Measurements from ENCODE around the gene AMER2.
"Not testable (repeated sequence)": the region's sequence is repeated elsewhere in the genome, so short reads cannot be mapped to it uniquely, and the experiment has no call there.

The AMER2 gene

DNA sequence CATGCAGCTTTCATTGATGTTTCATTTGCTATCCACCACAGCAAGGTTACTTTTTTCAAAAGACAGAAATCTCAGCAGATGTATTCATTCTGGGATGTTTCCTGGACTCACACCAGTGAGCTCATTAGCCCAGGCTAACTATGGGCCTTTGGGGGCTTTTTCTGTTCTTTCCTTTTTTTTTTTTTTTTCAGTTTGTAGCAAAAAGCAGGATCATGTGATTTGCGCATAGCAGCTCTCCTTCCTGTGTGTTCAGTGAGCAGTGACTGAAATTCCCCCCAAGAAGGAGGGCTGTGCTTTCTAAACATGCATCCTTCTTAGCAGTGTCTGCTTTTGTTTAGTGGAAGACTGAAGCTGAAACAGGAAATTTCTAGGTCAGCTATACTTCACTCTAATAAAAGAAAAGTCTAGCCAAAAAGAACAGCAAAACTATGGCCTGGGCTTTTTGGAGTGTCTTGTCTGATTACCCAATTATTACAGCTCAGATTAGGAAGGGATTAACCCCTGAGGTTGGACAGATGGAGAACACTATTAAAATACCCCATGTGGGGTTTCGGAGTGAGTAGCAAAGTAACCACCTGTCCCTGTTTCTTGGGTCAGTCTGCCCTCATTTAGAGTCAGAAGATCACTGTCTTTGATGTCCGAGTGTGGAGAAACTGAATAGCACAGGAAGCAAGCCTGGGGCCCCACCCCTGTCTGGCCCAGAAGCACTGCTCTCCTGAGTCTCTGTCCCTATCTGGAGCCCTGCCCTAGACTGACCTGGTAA is 8.9 kb upstream of the AMER2 start:
- peak in 1 of 2 donors; percentile 42 for ATAC-seq

DNA sequence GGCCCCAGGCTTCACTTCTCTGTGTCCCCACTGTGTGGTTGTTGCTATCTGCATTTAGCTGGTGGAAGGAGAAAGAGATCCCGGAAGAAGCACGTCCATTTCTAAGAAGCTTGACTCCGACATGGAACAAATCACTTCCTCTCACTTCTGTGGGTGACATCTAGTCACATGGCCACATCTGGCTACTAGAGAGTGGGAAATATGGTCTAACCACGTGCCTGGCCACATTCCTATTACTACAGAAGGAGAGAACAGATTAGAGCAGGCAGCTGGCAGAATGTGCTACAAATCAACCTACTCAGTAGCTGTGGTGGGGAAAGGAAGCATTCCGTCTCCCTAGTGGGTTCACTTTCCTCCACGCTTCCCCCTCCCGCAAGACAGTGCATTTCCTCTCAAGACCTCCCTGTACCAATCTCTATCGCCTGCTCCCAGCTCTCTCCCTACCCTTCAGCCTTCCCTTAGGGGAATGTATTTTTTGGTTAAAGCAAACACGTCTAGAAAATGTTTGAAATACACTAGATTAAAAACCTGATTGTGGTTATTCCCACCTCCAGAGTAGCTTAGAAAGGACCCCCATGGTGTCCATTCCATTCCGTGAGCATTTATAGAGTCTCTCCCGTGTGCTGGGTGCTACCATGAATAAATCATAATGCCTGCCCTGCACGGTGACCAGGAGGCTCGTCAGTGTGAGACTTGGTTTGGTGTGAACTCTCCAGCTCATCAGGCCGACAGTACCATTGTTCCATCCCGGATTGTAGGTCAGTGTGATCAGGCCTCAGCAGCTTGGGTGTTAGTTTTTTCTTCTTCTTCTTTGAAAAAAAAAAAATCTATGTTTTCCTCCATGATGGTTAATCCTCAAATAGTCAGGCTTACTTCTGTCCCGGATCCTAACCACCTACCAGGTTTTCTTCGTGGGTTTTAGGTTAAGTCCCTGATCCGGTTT is 8.0 kb upstream of the AMER2 start:
- no peak for ATAC-seq

DNA sequence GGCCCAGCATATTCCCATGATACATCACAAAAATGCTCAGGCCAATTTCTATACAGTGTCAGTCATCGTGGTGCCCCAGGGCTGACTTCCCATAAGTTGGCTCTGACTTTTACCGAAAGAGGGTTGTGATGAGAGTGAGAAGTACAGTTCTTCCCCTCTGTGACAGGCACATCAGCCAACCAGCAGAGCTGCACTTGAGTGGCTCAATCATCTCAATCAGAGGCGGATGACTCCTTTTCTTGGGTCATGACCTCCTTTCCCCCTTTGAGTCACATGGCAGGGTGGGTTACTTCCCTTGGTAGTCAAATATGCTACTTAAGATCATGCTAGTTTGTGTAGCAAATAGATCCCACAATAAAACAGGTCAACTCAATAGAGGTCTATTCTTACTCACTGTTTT is 6.9 kb upstream of the AMER2 start:
- ATAC-seq: no peak

- ATAC-seq: no peak
These were observed 6.0 kb upstream of the AMER2 start for GRCh38 chr13:25178070-25178469.

DNA sequence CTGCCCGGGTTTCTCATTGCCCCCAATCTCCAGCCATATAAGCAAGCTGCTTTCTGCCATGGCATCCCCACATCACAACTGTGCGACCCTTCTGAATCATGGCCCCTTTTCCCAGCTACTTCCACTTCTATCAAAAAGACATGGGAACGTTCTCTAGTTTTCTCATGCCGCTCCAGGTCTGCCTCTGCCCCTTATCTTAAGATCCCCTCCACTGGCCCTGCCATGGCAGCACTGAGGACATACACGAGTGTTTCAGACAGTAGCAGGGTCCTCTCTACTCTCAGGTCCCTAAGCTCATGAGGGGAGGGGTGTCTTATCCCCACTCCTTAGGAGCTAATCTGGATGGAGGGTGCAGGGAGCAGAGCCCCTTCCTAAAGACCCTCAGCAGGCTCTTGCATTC is 5.5 kb upstream of the AMER2 start:
- ATAC-seq: no peak

DNA sequence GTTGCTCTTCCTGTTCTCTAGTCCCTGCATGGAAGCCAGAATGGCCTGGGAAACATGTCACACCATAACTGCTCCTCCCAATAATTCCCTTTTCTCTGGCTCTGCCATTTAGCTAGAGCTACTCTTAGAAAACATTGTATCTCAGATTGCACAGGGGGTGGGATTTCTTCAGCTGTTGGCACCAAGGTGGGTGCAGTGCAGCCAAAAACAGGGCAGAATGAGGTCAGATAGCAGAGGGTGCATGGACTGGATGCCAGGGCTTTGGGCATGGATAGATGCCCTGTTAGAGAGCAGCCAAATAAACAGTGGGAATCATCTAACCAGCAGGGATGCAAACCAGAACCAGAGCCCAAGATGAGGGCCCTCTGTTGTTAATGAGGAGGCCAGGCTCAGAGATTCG is 4.9 kb upstream of the AMER2 start:
- no peak for ATAC-seq

DNA sequence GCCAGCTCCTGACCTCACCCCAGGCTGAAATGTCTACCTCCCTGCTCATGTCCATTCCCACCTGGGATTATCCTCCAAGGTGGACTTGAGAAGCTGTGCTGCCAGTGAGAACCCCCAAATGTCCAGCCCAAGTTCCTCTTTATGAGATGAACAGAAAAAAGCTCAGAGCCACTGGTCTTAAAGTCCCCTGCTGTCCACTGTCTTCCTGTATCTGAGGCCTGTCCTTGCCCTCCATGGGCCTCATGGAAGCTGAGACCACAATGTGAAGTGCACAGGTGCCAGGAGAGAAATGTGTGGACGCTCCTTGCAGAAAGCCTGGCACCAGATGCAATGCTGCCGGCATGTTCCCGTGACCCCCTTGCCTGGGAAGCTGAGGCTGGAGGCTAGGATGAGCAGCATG is 3.3 kb upstream of the AMER2 start:
- ATAC-seq: no peak

DNA sequence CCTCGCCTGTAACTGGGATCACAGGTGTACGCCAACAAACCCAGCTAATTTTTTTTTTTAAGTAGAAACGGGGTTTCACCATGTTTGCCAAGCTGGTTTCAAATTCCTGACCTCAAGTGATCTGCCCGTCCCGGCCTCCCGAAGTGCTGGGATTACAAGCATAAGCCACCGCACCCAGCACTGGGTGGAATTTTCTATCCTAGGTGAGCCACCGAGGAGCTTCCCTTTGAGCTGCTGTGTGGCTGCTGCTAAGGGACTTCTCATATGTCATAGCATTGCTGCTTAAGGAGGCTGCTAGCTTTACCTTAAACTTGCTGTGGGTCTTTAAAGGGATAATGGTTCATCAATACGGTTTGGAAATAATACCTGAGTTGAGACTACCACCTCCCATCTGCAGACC is 2.9 kb upstream of the AMER2 start:
- ATAC-seq: no peak

DNA sequence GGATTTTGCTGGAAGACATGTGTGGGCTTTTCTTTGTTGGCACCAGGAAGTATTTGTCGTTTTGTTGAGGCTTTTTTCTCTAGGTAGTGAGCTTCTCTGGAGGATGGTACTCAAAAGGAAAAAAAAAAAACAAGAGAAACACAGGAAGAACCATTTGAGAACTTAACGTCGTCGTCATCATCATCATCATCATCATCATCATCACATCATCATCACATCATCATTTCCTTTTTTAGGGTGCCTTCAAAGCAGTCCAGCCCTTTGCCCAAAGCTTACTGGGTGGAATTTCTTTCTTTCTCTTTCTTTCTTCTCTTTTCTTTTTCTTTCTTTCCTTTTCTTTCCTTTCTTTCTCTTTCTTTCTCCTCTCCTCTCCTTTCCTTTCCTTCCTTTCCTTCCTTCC is 2.2 kb upstream of the AMER2 start:
- ATAC-seq: no peak

- ATAC-seq: no peak
These were observed 179 bp upstream of the AMER2 start for GRCh38 chr13:25172303-25172630.

DNA sequence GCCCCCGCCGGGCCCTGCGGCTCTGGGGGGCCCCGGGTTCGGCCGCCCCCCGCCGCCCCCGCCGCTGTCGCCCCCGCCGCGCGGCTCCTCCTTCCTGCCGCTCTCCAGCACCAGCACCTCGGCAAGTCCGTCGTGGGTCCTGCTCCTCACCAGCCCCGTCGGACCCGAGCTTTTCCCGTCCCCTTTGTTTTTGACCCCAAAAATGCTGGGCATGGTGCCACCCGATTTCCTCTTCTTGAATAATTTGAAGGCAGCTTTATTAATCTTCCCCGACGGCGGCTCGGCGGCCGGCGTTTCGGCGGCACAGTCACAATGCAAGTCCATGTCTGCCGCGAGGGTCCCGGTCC is 945 bp downstream of the AMER2 start:
- no peak for ATAC-seq

DNA sequence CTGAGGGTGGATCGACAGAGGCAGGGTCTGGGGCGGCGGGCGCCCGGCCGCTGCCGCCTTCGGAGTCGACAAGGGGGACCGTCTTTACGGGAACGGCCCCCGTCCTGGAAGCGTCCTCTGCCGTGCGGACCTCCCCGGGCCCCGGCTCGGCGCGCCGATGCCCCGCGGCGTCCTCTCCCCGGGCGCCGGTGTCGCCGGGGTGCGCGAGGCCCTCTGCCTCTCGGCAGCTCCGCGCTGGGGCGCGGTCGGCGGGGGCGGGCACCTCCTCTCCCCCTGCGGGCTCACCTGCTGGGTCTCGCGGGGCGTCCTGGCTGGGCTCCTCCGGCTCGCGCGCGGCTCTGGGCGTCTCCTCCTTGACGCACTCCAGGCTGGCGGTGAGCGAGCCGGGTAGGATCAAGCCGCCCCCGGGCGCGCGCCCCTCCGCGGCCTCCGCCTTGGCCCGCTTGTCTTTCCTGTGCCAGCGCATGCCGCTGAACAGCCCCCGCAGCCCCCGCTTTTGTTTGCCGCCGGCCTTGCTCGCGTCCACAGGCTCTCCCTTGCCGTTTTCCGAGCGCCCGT is 1.5 kb downstream of the AMER2 start:
- ATAC-seq: no peak

GRCh38 chr13:25169951-25170553 is 2.0 kb downstream of the AMER2 start:
- no peak for ATAC-seq

GRCh38 chr13:25169356-25169755 is 2.7 kb downstream of the AMER2 start:
- ATAC-seq: no peak

GRCh38 chr13:25168790-25169189 is 3.3 kb downstream of the AMER2 start:
- ATAC-seq: no peak

DNA sequence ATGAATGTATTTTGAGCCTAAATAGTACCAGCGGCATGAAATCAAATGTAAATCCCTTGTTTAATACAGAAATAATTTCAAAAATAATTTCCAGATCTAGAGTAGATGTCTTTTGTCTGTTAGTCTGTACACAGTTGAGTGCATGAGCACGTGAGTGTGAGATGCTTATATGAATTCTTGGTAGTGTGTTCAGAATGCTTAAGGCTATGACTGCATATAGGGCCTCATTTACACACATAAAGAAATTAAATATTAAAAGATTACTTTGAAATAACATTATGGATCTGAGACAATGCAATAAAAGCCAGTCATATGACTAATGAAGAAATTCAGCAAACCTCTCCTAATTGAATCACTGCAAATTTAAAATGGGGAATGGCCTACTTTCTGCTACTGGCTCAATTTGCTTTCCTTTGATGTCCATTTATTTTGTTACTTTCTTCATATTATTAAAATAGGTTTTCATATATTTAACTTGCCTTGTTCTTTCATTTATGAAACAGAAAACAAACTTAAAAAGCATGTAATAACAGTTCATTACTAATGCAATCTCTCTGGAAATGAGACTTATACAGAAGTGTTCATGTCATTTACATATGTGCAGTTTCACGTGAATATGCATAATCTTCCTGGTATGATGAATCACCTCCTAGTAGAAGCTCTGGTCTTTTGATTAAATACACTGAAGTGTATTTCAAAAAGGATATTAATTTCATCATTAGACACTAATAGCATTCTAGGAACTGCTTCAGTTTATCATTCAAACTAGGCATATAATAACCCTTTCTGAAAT is 4.5 kb downstream of the AMER2 start:
- peak; percentile 53 to 70 for ATAC-seq

DNA sequence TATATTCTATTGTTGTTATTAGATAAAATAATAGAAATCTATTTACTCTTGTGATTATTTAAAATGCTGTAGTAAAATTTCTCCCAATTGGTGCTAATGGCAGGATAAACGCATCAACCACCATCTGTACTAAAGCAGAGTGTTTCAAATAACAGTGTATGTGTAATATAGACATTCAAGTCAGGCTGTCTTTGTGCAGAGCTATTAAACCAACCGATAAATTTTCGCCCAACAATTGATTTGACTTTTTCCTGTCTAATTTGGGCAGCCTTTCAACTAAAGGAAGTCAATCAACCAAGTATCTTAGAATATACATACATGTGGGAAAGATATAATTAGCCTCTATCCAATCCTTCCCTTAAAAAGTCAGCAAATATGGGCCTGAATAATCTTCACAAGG is 5.8 kb downstream of the AMER2 start:
- no peak for ATAC-seq

DNA sequence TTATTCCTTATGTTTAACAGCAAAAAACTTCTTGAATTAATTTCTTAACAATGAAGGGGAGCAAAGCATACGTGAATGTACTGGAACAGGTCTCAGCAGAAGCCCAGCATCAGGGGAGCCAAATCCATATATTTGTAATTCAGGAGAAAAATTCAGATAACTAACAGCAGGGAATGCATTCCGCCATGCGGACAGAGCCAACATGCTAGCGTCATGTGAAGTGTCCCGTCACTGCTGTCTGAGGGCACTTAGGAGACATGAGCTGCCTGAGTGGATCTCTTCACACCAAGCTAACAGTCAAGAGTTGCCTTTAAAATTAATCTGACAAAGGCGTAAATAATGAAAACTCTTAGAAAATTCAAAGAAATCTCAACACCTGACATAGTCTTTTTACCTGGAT is 6.4 kb downstream of the AMER2 start:
- ATAC-seq: no peak

- ATAC-seq: not testable (repeated sequence)
These were observed 6.9 kb downstream of the AMER2 start for GRCh38 chr13:25165163-25165562.

DNA sequence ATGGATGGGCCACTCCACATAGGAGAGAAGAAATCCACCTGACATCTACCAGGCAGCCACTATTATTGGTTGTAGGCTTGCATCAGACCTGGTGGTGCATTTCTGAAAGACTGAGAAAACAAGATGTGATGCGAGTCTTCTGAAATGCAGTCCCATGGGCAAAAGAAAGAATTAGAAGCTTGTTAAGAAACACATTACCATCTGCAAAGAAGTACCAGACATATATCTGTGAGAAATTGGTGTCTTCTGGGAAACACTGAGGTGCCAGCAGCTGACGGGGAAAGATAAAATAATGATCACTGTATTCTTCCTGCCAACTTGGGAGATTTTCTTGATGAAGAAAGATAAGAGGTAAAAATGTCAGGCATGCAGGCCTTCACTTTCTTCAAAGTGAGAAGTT is 14.4 kb downstream of the AMER2 start:
- no peak for ATAC-seq

- no peak for ATAC-seq
These were observed 18.4 kb downstream of the AMER2 start for GRCh38 chr13:25153736-25154135.

DNA sequence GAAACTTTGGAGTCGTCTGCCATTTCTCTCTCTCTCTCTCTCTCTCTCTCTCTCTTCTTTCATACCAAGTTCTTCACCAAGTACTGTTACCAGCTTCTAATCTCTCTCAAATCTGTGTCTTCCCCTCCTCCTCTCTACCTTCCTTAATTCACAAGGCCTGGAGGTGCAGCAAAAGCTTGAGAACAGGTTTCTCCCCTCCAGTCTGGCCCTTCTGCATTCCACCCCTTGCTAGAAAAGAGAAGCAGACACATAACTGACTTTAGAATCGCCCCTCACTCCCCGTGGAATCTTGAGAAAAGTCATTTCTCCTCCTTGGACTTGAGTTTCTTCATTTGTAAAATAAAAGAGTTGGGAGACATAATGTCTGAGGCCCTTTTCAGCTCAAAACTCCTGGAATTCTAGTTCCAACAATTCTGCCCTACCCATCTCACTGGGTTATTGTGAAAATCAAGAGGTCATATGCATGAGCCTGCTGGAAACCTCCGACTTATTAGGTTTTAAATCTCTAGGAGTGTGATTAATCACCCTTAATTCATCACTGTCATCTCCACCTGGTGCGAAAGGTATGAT is 20.4 kb downstream of the AMER2 start:
- ATAC-seq: no peak

All from activated CD4-positive, CD25-positive, alpha-beta regulatory T cell treated with anti-CD3 and anti-CD28 coated beads, Interleukin-2, amount 50 U/mL, for 24 hours (primary cell).